GM12872 (cell line): ENCODE data around the gene IGSF23.

ENCODE experiments used
- CTCF ChIP-seq: IDR thresholded peaks from 3 replicates; pipeline ENCODE4 v1.5.1; 2011; ENCODE audit warnings: low read depth, mild to moderate bottlenecking, low read length, moderate library complexity; ENCODE audit not compliant: insufficient read depth

Gene IGSF23

GRCh38 chr19:44620667-44621066 is 7.3 kb downstream of the IGSF23 start:
- no peak for TF ChIP-seq CTCF

- TF ChIP-seq CTCF = no peak
Observed at GRCh38 chr19:44621367-44621766, 8.0 kb downstream of the IGSF23 start.

GRCh38 chr19:44623080-44623479 is 9.7 kb downstream of the IGSF23 start:
- TF ChIP-seq CTCF = no peak

- TF ChIP-seq CTCF = no peak
Observed at GRCh38 chr19:44623626-44624025, 10.3 kb downstream of the IGSF23 start.

GRCh38 chr19:44624840-44625354 is 11.5 kb downstream of the IGSF23 start:
- no peak for TF ChIP-seq CTCF

GRCh38 chr19:44626048-44626624 is 12.8 kb downstream of the IGSF23 start:
- TF ChIP-seq CTCF = no peak

GRCh38 chr19:44627631-44628030 is 14.3 kb downstream of the IGSF23 start:
- no peak for TF ChIP-seq CTCF
